IMR-90 (cell line): ENCODE data around the gene RCBTB1.

ENCODE experiments used
- BHLHE40 ChIP-seq: fragments of 150-350 bp; IDR thresholded peaks from 2 replicates; pipeline ENCODE4 v1.6.1; 2016; ENCODE audit warnings: mild to moderate bottlenecking, low read depth, low read length
- CEBPB ChIP-seq: IDR thresholded peaks from 2 replicates; pipeline ENCODE4 v1.6.1; 2012; ENCODE audit warnings: low read depth, low read length, improper control_type of control experiment
- CHD1 ChIP-seq: IDR thresholded peaks from 2 replicates; pipeline ENCODE4 v1.6.1; 2012; ENCODE audit warnings: low read depth, low read length, improper control_type of control experiment
- CTCF ChIP-seq: conservative IDR thresholded peaks from 2 replicates; pipeline ENCODE4 v1.5.1; 2012; ENCODE audit warnings: mild to moderate bottlenecking, low read depth, low read length, improper control_type of control experiment
- ELK1 ChIP-seq: fragments of 150-350 bp; IDR thresholded peaks from 2 replicates; pipeline ENCODE4 v1.6.1; 2016; ENCODE audit warnings: low read depth, mild to moderate bottlenecking, low read length, moderate library complexity, borderline replicate concordance
- NFE2L2 ChIP-seq: fragments of 150-350 bp; IDR thresholded peaks from 2 replicates; pipeline ENCODE4 v1.6.1; 2016; ENCODE audit warnings: low read depth, mild to moderate bottlenecking, low read length
- POLR2A ChIP-seq: IDR thresholded peaks from 2 replicates; pipeline ENCODE4 v1.6.1; 2012; ENCODE audit warnings: mild to moderate bottlenecking, low read depth, low read length
- RAD21 ChIP-seq: IDR thresholded peaks from 2 replicates; pipeline ENCODE4 v1.6.1; 2012; ENCODE audit warnings: low read length, improper control_type of control experiment
- RCOR1 ChIP-seq: IDR thresholded peaks from 2 replicates; pipeline ENCODE4 v1.6.1; 2012; ENCODE audit warnings: mild to moderate bottlenecking, low read length, improper control_type of control experiment; ENCODE audit not compliant: insufficient replicate concordance
- SMC3 ChIP-seq: fragments of 150-350 bp; IDR thresholded peaks from 2 replicates; pipeline ENCODE4 v1.6.1; 2016; ENCODE audit warnings: low read depth, mild to moderate bottlenecking, antibody characterized with exemption, low read length, moderate library complexity

- TF ChIP-seq BHLHE40 (no peak), POLR2A (no peak), CTCF (peak; percentile 38), CEBPB (no peak), ELK1 (no peak), NFE2L2 (no peak), RCOR1 (no peak), CHD1 (no peak), RAD21 (peak; percentile 47), SMC3 (peak; percentile 34)
Measured at GRCh38 chr13:49517461-49517860, 67.9 kb downstream of the RCBTB1 start.
